Sigmoid colon (tissue), 7 donors: ENCODE results near the gene RXRA. TPM values are rescaled to one million over a fixed set of nuclear protein-coding genes. Genes with fewer than 3 reads are reported as not detected.

ENCODE experiments used
- DNase-seq: peaks from one replicate; pipeline ENCODE4 v3.0.0-alpha.2; 2019
- H3K27ac ChIP-seq, 4 donors: fragments of 200-600 bp; sonication (generic); one replicate each; pipeline ENCODE4 v1.5.1; 2016 to 2019; ENCODE audit warnings: mild to moderate bottlenecking in 1 of 4
- H3K27me3 ChIP-seq, 3 donors: fragments of 200-600 bp; sonication (generic); one replicate each; pipeline ENCODE4 v1.5.1; 2019; ENCODE audit warnings: mild to moderate bottlenecking in 1 of 3
- H3K36me3 ChIP-seq, 4 donors: fragments of 200-600 bp; sonication (generic); one replicate each; pipeline ENCODE4 v1.5.1; 2016 to 2019
- H3K4me1 ChIP-seq, 4 donors: fragments of 200-600 bp; sonication (generic); one replicate each; pipeline ENCODE4 v1.5.1; 2017 to 2019
- H3K4me3 ChIP-seq, 4 donors: fragments of 200-600 bp; sonication (generic); one replicate each; pipeline ENCODE4 v1.5.1; 2017 to 2019; ENCODE audit warnings: mild to moderate bottlenecking in 2 of 4, moderate library complexity in 1 of 4
- H3K9me3 ChIP-seq, 4 donors: fragments of 200-600 bp in 3 of 4; sonication (generic) in 3 of 4; one replicate each; pipeline versions ENCODE4 v1.5.1 to v1.6.1; 2013 to 2019
- CTCF ChIP-seq, 4 experiments: fragments of 450-650 bp in 3 of 4; fragments of 200-600 bp in 1 of 4; IDR thresholded peaks; one replicate each; pipeline ENCODE4 v1.5.1; 2016 to 2019; ENCODE audit warnings: antibody characterized with exemption in 4 of 4, mild to moderate bottlenecking in 3 of 4, moderate library complexity in 2 of 4
- EP300 ChIP-seq, 4 donors: sonication (generic); formaldehyde crosslinking; IDR thresholded peaks; one replicate each; pipeline ENCODE4 v1.6.1; 2017; ENCODE audit warnings: antibody characterized with exemption in 4 of 4
- POLR2A ChIP-seq, 2 donors: fragments of 450-650 bp; IDR thresholded peaks; one replicate each; pipeline ENCODE4 v1.6.1; 2016; ENCODE audit warnings: antibody characterized with exemption in 2 of 2, mild to moderate bottlenecking in 2 of 2, moderate library complexity in 2 of 2
- POLR2AphosphoS5 ChIP-seq, 4 donors: sonication (generic); formaldehyde crosslinking; IDR thresholded peaks; one replicate each; pipeline ENCODE4 v1.6.1; 2017; ENCODE audit warnings: antibody characterized with exemption in 4 of 4
- WGBS, 2 donors: extraction: QIAGEN DNeasy Blood & Tissue Kit; methylation state at CpG; one replicate each; pipeline ENCODE4 v1.1.7; 2013; 5-methylcytosine and 5-hydroxymethylcytosine counted together
- intact Hi-C: fragments of 100-400 bp; cut with DNase I; formaldehyde crosslinking; loops from one replicate; pipeline ENCODE4 v1.15.1; 2023
- polyA plus RNA-seq, 3 donors: library from polyadenylated mRNA; stranded (reverse); fragments of 200-250 nt; gene quantifications; one replicate each; pipeline ENCODE4 v1.2.3, GENCODE V29; 2013
- total RNA-seq, 4 donors: library from RNA; depleted of rRNA; stranded (reverse); fragments of >200 nt; gene quantifications; one replicate each; pipeline ENCODE4 v1.1.0, GENCODE V29; 2016
- donor health status: healthy with polysubstance abuse.
- donor health status: Bipolar disorder and iron deficiency.
- donor health status: healthy.

Gene RXRA
- total and polyA plus RNA-seq, 7 donors, result 26.7 to 50.8 (median 35.7) TPM

GRCh38 chr9:134403682-134404301, 77.5 kb downstream of the RXRA start:
- 33 to 69% methylated on average over 17 of the region's 17 CpGs for WGBS, 2 donors
- Histone ChIP-seq H3K4me3 (no peak overlapping the region), H3K27ac (peak overlapping the region; percentile 29 to 78 (median 55)), H3K27me3 (no peaks in the 10 kb centered on the region), H3K9me3 (no peaks in the 10 kb centered on the region), H3K4me1 (peaks cover 0 to 84% (median 70%) of the 10 kb centered on the region in 4 donors), H3K36me3 (peaks cover 0 to 19% (median 8%) of the 10 kb centered on the region in 4 donors)
- intact Hi-C loops, result loop anchor here (2.0 kb wide), 1 partner anchor 15 kb away; no protein-coding TSS in a partner anchor
- DNase-seq, result peak; percentile 92
- TF ChIP-seq POLR2AphosphoS5 (IDR thresholded peaks at IDR 0.05) (no peak), CTCF (IDR thresholded peaks at IDR 0.05) (no peak), POLR2A (IDR thresholded peaks at IDR 0.05) (no peak), EP300 (IDR thresholded peaks at IDR 0.05) (no peak)

GRCh38 chr9:134404376-134405358, 78.4 kb downstream of the RXRA start:
- DNase-seq, result no peak
- Histone ChIP-seq H3K27me3 (no peaks in the 10 kb centered on the region), H3K4me3 (no peak overlapping the region), H3K36me3 (peaks cover 0 to 28% (median 15%) of the 10 kb centered on the region in 4 donors), H3K4me1 (peaks cover 0 to 91% (median 76%) of the 10 kb centered on the region in 4 donors), H3K27ac (peak overlapping the region; percentile 29 to 78 (median 55)), H3K9me3 (no peaks in the 10 kb centered on the region)
- intact Hi-C loops, result loop anchor here (5.0 kb wide), 1 partner anchor 77 kb away; the partner anchor contains the start of gene RXRA
- 71 to 83% methylated on average over 34 of the region's 34 CpGs for WGBS, 2 donors
- TF ChIP-seq POLR2A (IDR thresholded peaks at IDR 0.05), result no peak
- TF ChIP-seq POLR2AphosphoS5 (IDR thresholded peaks at IDR 0.05), result no peak
- TF ChIP-seq CTCF (IDR thresholded peaks at IDR 0.05), result no peak
- TF ChIP-seq EP300 (IDR thresholded peaks at IDR 0.05), result no peak

GRCh38 chr9:134405527-134405926, 79.3 kb downstream of the RXRA start:
- H3K4me3 ChIP-seq, result no peak overlapping the region
- WGBS, 2 donors, result 57 to 83% methylated on average over 9 of the region's 9 CpGs
- H3K9me3 ChIP-seq, result no peaks in the 10 kb centered on the region
- H3K27ac ChIP-seq, result peak overlapping the region in 3 of 4 donors; percentile 29 to 78 (median 70)
- TF ChIP-seq EP300 (IDR thresholded peaks at IDR 0.05) (no peak), CTCF (IDR thresholded peaks at IDR 0.05) (no peak), POLR2AphosphoS5 (IDR thresholded peaks at IDR 0.05) (no peak), POLR2A (IDR thresholded peaks at IDR 0.05) (no peak)
- intact Hi-C loops, result loop anchor here (5.0 kb wide), 1 partner anchor 78 kb away; the partner anchor contains the start of gene RXRA
- H3K4me1 ChIP-seq, result peaks cover 0 to 97% (median 81%) of the 10 kb centered on the region in 4 donors
- H3K27me3 ChIP-seq, result no peaks in the 10 kb centered on the region
- peaks cover 0 to 33% (median 15%) of the 10 kb centered on the region in 4 donors for H3K36me3 ChIP-seq
- DNase-seq, result no peak

- TF ChIP-seq CTCF (IDR thresholded peaks at IDR 0.05), result no peak
- no peak for TF ChIP-seq POLR2AphosphoS5 (IDR thresholded peaks at IDR 0.05)
- no peak for TF ChIP-seq POLR2A (IDR thresholded peaks at IDR 0.05)
- TF ChIP-seq EP300 (IDR thresholded peaks at IDR 0.05), result no peak
- Histone ChIP-seq H3K4me1 (peaks cover 0 to 98% (median 91%) of the 10 kb centered on the region in 4 donors), H3K36me3 (peaks cover 0 to 33% (median 15%) of the 10 kb centered on the region in 4 donors), H3K27me3 (no peaks in the 10 kb centered on the region), H3K27ac (peak overlapping the region; percentile 54 to 78 (median 69)), H3K9me3 (no peaks in the 10 kb centered on the region), H3K4me3 (peak overlapping the region in 3 of 4 donors; percentile 26 to 32 (median 31))
- intact Hi-C loops, result loop anchor here (5.0 kb wide), 1 partner anchor 79 kb away; the partner anchor contains the start of gene RXRA
- 76 to 79% methylated on average over 23 of the region's 23 CpGs for WGBS, 2 donors
- no peak for DNase-seq
Observed at GRCh38 chr9:134406366-134407120, 80.3 kb downstream of the RXRA start.
